Measurements from ENCODE around the gene HPS5. TPM values are rescaled to one million over a fixed set of nuclear protein-coding genes. Genes with fewer than 3 reads are reported as not detected.
"Not testable (repeated sequence)": the region's sequence is repeated elsewhere in the genome, so short reads cannot be mapped to it uniquely, and the experiment has no call there.

The HPS5 gene
- total RNA-seq, 2 donors from 2014 or later: 12.8 to 16.4 TPM

DNA sequence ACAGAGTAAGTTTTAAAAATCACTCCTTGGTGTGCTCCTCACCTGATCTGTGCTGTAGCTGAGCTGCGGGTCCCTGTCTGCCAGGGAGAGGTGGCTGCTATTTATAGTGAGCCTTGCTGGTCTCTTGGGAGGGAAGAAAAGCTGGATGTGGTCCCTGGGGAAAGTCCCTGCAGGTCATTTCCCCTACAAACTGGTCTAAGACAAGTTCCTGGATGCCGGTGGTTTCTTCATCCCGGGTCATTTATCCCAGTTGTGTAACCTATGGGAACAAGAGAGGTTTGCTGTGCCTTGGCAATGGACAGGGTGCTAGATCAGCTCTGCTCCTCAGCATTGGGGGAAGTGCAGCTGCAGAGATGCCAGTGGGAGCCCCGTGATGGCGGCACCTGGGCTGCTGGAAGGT lies 73.4 kb downstream of the HPS5 start, which contains the start of gene SAA2:
TSS of gene SAA2 (minus strand) at position 108 of the 400 bp plus-strand sequence. CDS start 657 bp downstream, outside the sequence.
- no peak for DNase-seq (ENCODE audit: low spot score)
- intact Hi-C loops (cut with DNase I): no loop called here

DNA sequence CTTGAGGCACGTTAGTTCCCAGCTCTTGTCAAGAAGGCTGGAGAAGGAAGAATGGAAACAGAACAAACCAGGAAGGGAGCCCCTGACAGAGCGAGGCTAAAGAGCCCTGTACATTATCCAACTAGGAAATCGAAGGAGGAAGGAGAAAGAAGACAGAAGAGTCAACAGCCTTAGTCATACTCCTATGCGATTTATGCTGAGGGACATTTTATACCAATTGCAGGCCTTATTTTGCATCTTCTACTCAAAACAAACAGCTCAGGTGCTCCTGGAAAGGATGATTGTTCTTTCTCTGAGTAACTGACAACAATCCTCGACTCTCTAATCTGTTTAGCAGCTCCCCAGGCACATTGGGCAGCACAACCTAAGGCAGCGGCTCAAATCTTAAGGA lies 74.8 kb downstream of the HPS5 start:
- intact Hi-C loops (cut with DNase I); DNase-seq (ENCODE audit: low spot score): not testable (repeated sequence)

GRCh38 chr11:18246379-18247190 lies 75.4 kb downstream of the HPS5 start:
- DNase-seq (ENCODE audit: low spot score); intact Hi-C loops (cut with DNase I): not testable (repeated sequence)

DNA sequence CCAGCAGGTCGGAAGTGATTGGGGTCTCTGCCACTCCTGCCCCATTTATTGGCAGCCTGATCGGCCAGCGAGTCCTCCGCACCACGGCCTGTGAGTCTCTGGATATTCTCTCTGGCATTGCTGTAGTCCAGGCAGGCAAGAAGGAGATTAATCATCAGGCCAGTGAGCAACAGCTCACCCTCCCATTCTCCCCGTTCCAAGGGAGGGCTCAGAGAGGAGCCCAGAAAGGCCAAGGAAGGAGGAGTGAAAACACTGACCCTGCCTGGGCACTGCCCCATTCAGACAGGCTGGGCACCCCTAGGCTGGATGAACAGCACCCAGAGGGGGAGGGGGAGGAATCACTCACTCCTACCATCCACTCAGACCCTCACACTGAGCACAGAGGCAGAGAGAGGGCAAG lies 76.5 kb downstream of the HPS5 start:
- intact Hi-C loops (cut with DNase I): no loop called here
- no peak for DNase-seq (ENCODE audit: low spot score)

GRCh38 chr11:18243783-18244362 lies 78.1 kb downstream of the HPS5 start:
- intact Hi-C loops (cut with DNase I): no loop called here
- DNase-seq (ENCODE audit: low spot score): no peak

GRCh38 chr11:18239655-18240054 lies 82.3 kb downstream of the HPS5 start:
- DNase-seq (ENCODE audit: low spot score): no peak
- intact Hi-C loops (cut with DNase I): no loop called here

DNA sequence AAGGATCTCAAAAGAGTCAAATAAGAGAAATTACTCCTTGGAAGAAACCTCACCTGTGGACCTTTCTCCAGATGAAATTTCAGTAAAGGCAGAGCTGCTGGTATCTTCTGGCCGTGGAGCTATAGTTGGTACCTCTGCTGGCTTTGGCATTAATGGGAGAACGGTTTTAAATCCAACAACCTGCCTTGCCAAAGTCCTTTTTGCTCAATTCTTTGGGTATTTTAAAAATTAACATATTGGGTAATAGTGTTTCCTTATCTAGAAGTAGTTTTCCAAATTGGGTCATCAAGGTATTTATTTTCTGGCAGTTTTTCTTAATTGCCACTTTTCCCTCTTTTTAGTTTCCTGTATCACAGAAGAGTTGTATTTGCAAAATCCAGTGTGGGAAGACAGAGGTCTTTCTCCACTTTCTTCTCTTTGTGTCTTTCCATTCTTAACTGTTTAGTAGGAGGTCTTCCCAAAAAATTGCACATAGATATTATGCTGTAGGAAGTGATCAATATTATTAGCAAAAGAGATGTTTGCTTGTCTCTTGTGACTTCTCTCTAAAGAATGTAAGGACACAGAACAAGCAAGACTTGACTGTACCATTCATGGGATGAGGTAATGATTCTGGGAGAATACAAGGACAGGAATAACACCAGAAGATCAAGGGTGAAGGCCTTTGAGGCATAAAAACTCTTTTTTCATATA lies 85.1 kb downstream of the HPS5 start, which contains the start of gene SAA4:
TSS of gene SAA4 (minus strand) at position 139 of the 693 bp plus-strand sequence. CDS start 876 bp downstream, outside the sequence.
- no peak for DNase-seq (ENCODE audit: low spot score)
- intact Hi-C loops (cut with DNase I): no loop called here

GRCh38 chr11:18235394-18236334 lies 86.3 kb downstream of the HPS5 start:
- no peak for DNase-seq (ENCODE audit: low spot score)
- intact Hi-C loops (cut with DNase I): no loop called here

- no peak for DNase-seq (ENCODE audit: low spot score)
These were observed 88.0 kb downstream of the HPS5 start for GRCh38 chr11:18233912-18234311.

DNA sequence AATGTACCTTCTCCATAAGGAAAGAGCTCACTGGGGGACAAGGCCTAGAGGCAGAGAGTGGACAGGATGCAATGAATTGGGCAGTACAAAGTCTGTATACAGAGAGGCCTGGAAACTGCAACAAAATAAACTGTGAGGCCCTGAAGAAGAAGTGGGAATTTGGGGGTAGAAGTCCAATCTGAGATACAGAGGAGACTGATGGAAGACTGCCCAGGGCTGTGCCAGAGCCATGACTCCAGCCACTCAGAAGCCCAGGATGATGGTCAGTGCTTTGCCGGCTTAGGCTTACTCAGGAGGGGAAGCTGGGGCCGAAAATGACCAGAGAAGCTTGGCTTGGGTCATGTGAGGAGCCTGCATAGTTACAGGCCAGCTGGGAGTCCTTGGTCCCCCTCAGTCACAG lies 91.1 kb downstream of the HPS5 start:
- intact Hi-C loops (cut with DNase I): no loop called here
- no peak for DNase-seq (ENCODE audit: low spot score)

More at GRCh38 chr11:18233912-18234311, 88.0 kb downstream of the HPS5 start:
- intact Hi-C loops (cut with DNase I): no loop called here

DNA sequence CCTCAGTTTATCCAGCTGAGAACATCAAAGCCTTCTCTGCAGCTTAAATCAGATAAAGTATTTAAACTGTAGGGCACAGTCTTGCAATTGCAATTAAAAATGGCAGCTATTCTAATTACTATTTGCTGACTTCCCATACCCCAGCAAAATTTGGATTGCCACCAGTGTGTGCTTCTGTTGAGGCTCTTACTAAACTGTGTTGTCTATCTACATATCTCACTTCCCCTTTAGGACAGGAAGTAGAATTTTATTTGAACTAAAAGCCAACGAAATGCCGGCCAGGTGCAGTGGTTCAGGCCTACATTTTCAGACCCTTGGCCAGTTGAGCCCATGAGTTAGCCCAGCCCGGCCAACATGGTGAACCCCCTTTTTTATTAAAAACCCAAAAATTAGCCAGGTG lies 92.4 kb downstream of the HPS5 start:
- no peak for DNase-seq (ENCODE audit: low spot score)
- intact Hi-C loops (cut with DNase I): loop anchor here in 1 of 2 donors (5.0 kb wide), 1 partner anchor 562 kb away; no protein-coding TSS in a partner anchor

Other genes with a start within 250 kb of the HPS5 start
- 10 to 100 TPM in 1 of 2 donors, 1 to 10 TPM in 1; 9.9 to 10.2 TPM for gene SAAL1, start 216.1 kb downstream of the HPS5 start, total RNA-seq
- gene MRGPRX3, start 189.6 kb downstream of the HPS5 start, total RNA-seq: not detected
- not detected for gene MRGPRX4, start 149.3 kb downstream of the HPS5 start, total RNA-seq
- gene SAA4, start 85.3 kb downstream of the HPS5 start, total RNA-seq: under 1 TPM in 1 of 2 donors, not detected in 1; 0.38 TPM
- gene SAA2, start 73.5 kb downstream of the HPS5 start, total RNA-seq: 10 to 100 TPM; 41.4 to 57.1 TPM
- gene SAA1, start 55.9 kb downstream of the HPS5 start, total RNA-seq: 100 to 1,000 TPM; 209 to 324 TPM
- 10 to 100 TPM; 38.6 to 39.1 TPM for gene GTF2H1, start 427 bp upstream of the HPS5 start, total RNA-seq
- 100 to 1,000 TPM; 623 to 777 TPM for gene LDHA, start 72.4 kb upstream of the HPS5 start, total RNA-seq
- gene LDHC, start 90.2 kb upstream of the HPS5 start, total RNA-seq: not detected
- gene LDHAL6A, start 133.7 kb upstream of the HPS5 start, total RNA-seq: not detected
- gene TSG101, start 204.8 kb upstream of the HPS5 start, total RNA-seq: 10 to 100 TPM; 43.9 to 44.2 TPM